Coronary artery (tissue), 2 donors: ENCODE results near the gene IBSP.
A peak's percentile ranks its signal among the peaks of the same experiment; 100 is the strongest.

Experiments used
- DNase-seq: peaks from one replicate; pipeline ENCODE4 v3.0.0-alpha.2; 2017; ENCODE audit warnings: low spot score
- H3K27ac ChIP-seq, 2 donors: fragments of 200-600 bp; sonication (generic); one replicate each; pipeline ENCODE4 v1.5.1; 2016 to 2019
- H3K4me3 ChIP-seq: fragments of 200-600 bp; sonication (generic); 2 replicates; pipeline ENCODE4 v1.5.1; 2016; ENCODE audit warnings: mild to moderate bottlenecking, moderate library complexity
- TF ChIP-seq, protein P1 (sequence below): fragments of 200-600 bp; sonication (generic); IDR thresholded peaks from one replicate; pipeline ENCODE4 v1.5.1; 2019; ENCODE audit warnings: antibody characterized with exemption

Gene IBSP

DNA sequence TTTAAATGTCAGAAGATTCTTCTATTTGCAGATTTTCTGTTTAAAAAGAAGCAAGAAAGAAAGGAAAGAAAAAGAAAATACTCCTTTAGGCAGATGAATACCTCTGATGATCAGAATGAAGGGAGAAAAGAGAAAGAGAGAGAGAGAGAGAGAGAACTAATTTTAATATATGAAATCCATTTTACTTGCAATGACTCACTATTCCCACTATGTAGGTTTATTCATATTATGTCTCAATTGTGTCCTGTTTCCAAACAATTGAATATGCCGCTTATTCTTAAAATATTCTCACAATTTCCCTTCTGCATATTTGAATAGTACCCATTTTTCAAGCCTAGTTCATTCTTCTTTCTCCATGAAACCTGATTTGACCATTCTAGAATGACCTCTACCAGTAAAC, 45.1 kb downstream of the IBSP start:
- TF ChIP-seq, protein P1, sequence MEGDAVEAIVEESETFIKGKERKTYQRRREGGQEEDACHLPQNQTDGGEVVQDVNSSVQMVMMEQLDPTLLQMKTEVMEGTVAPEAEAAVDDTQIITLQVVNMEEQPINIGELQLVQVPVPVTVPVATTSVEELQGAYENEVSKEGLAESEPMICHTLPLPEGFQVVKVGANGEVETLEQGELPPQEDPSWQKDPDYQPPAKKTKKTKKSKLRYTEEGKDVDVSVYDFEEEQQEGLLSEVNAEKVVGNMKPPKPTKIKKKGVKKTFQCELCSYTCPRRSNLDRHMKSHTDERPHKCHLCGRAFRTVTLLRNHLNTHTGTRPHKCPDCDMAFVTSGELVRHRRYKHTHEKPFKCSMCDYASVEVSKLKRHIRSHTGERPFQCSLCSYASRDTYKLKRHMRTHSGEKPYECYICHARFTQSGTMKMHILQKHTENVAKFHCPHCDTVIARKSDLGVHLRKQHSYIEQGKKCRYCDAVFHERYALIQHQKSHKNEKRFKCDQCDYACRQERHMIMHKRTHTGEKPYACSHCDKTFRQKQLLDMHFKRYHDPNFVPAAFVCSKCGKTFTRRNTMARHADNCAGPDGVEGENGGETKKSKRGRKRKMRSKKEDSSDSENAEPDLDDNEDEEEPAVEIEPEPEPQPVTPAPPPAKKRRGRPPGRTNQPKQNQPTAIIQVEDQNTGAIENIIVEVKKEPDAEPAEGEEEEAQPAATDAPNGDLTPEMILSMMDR, result no peak
- DNase-seq, result no peak

DNA sequence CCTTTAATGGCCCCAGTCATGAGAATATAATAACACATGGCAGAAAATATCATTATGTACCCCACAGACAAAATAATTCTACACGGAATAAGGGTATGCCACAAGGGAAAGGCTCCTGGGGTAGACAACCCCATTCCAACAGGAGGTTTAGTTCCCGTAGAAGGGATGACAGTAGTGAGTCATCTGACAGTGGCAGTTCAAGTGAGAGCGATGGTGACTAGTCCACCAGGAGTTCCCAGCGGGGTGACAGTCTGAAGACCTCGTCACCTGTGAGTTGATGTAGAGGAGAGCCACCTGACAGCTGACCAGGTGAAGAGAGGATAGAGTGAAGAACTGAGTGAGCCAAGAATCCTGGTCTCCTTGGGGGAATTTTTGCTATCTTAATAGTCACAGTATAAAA, 46.9 kb downstream of the IBSP start:
- no peak for DNase-seq
- no peak overlapping the region for H3K4me3 ChIP-seq
- TF ChIP-seq, protein P1, result no peak
- no peak overlapping the region for H3K27ac ChIP-seq

More for the DNA sequence above, 45.1 kb downstream of the IBSP start:
- H3K27ac ChIP-seq, result peak overlapping the region in 1 of 2 donors; percentile 61
- H3K4me3 ChIP-seq, result no peak overlapping the region

DNA sequence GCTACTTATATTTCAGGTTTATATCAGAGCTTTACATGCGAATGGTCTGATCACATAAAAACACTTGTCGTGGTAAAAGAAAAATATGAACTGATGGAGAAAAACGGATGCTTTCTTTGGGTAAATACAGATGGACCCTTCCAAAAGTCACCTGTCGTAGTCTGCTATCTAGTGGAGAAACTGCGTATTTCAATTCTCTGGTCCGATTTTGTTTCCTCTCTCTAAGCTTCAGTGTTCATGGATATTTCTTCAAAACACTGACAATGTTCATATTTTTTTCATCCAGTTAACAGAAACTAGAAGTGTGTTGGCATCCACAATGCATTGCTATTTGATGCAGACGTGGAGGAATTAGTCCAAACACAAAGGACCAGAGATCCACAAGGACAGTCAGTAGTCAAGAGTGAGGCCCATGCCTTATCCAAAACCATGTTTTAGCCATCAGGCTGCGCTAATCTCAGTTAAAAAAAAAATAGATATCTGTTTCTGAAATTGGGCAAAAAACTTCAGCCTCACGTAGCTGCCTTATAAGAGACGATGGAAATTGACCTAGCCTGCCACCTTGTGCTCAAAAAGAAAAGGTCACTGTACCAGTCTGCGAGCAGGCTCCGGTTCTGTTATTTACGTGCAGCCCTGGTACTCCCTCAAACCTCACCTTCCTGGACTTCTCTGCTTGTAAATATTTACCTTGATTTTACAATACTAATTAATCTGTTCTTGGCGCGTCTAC, 49.4 kb downstream of the IBSP start:
- DNase-seq, result no peak
- Histone ChIP-seq H3K4me3 (peak overlapping the region; percentile 58), H3K27ac (no peak overlapping the region)
- TF ChIP-seq, protein P1, result peak; percentile 60

DNA sequence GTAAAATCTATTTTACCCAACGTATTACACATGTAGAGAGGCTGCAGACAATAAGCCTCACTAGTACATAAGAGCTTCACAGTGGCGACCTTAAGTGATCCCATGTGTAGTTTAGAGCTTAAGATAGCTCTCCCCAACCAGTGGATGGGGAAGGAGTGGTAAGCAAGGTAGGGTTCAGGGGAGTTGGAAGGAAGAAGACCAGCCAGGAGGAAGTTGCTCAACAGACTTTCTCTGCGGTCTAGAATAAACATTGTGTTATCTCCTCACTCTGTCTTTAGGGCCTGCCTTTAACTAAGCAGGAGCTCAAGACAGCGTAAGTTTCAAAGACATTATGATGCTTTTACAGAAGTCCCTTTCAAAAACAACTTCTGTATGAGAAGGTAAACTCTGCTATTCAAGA, 50.3 kb downstream of the IBSP start:
- H3K4me3 ChIP-seq, result no peak overlapping the region
- TF ChIP-seq, protein P1, result no peak
- DNase-seq, result no peak
- no peak overlapping the region for H3K27ac ChIP-seq

DNA sequence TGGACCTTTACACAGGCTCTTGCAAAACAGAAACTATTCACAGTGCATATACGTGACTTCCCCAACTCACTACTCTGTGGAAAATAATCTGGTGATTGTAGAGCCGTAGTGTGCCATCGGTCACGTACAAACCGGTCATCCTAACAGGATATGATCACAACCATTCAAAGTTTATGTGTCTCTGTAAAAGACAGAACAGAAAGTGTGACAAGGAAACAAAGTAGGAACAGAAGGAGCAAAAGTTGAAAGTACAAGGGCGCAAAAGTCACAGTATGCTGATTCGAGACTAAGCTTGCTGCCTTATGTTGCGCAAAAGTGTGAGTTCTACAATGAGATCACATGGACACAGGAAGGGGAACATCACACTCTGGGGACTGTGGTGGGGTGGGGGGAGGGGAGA, 52.0 kb downstream of the IBSP start:
- no peak overlapping the region for H3K4me3 ChIP-seq
- TF ChIP-seq, protein P1, result no peak
- DNase-seq, result no peak
- H3K27ac ChIP-seq, result no peak overlapping the region

DNA sequence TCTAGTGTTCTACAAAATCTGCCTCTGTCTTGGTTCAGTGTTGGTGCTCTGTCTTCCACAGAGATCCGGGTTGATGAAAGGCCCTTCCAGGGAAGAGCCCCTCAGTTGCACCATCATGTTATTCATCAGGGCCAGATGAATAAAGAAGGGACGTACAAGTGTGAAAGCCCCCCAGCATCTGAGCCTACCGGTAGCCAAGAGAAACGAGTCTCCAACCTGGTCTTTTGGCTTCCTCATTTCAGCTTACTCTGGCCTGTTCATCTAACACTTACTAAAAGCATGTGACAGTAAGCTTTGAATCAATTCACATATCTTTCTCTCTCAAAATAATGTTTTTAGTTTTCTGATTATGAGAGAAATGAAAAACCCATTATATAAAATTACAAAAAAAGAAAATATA, 52.6 kb downstream of the IBSP start:
- Histone ChIP-seq H3K4me3 (no peak overlapping the region), H3K27ac (no peak overlapping the region)
- TF ChIP-seq, protein P1, result no peak
- no peak for DNase-seq

DNA sequence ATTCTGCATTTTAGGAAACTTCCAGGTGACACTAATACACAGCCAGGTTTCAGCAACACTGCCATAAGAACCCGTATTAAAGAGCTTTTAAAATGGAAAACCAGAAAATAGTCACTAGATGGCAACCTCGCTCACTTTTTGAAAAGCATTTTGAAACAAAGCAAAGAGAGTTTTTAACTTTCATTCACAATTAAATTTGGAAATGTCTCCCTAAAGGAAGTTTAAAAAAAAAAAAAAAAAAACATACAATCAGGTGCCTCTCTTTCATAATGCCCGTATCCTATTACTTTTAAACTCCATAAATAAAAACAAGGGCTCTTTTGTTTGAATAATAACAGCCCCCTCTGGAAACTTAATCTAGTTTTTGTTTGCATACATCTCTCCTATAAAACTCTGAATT, 53.8 kb downstream of the IBSP start:
- no peak for DNase-seq
- TF ChIP-seq, protein P1, result peak; percentile 22
- Histone ChIP-seq H3K4me3 (no peak overlapping the region), H3K27ac (no peak overlapping the region)
